Measurements from ENCODE around the gene MRPL10.

MRPL10 gene

GRCh38 chr17:47810901-47811635 lies 20.3 kb downstream of the MRPL10 start:
- no peak overlapping the region for H3K27ac ChIP-seq (ENCODE audit: low read length)
- no peaks in the 10 kb centered on the region; the same call in 1 of the 2 replicates for H4K20me1 ChIP-seq (ENCODE audit: insufficient read depth, low read length)
- no peaks in the 10 kb centered on the region for H3K9me3 ChIP-seq (ENCODE audit: insufficient read depth, low read length, severe bottlenecking)
- no peaks in the 10 kb centered on the region for H3K27me3 ChIP-seq (ENCODE audit: insufficient read depth, low read length, poor library complexity)
- no peak overlapping the region for H3K4me3 ChIP-seq (ENCODE audit: low read depth in 1 of 2, low read length in 2 of 2)
- peaks cover 67% of the 10 kb centered on the region for H3K36me3 ChIP-seq (ENCODE audit: insufficient read depth, low read length)
- no peak overlapping the region for H3K4me2 ChIP-seq (ENCODE audit: insufficient read depth, low read length)
- H2AFZ ChIP-seq (ENCODE audit: low read depth, low read length) = no peak overlapping the region
- TF ChIP-seq EZH2 (IDR thresholded peaks at IDR 0.05; ENCODE audit: borderline replicate concordance, low read depth, low read length, severe bottlenecking) (no peak), CTCF (IDR thresholded peaks at IDR 0.05; ENCODE audit: borderline replicate concordance, extremely low read depth, low read length, poor library complexity, severe bottlenecking) (no peak)
- H3K4me1 ChIP-seq (ENCODE audit: insufficient read depth, low read length) = no peaks in the 10 kb centered on the region
- no peak overlapping the region for H3K9ac ChIP-seq (ENCODE audit: low read depth, low read length)
- DNase-seq = no peak
- H3K79me2 ChIP-seq (ENCODE audit: insufficient read depth, low read length) = no peaks in the 10 kb centered on the region
- no peak for ATAC-seq (ENCODE audit: insufficient read depth, low read depth)

GRCh38 chr17:47810200-47810821 lies 21.0 kb downstream of the MRPL10 start:
- TF ChIP-seq CTCF (IDR thresholded peaks at IDR 0.05; ENCODE audit: borderline replicate concordance, extremely low read depth, low read length, poor library complexity, severe bottlenecking) = no peak
- no peak for TF ChIP-seq EZH2 (IDR thresholded peaks at IDR 0.05; ENCODE audit: borderline replicate concordance, low read depth, low read length, severe bottlenecking)
- Histone ChIP-seq H3K27me3 (ENCODE audit: insufficient read depth, low read length, poor library complexity) (no peaks in the 10 kb centered on the region), H4K20me1 (ENCODE audit: insufficient read depth, low read length) (no peaks in the 10 kb centered on the region; the same call in 1 of the 2 replicates), H3K79me2 (ENCODE audit: insufficient read depth, low read length) (no peaks in the 10 kb centered on the region), H3K27ac (ENCODE audit: low read length) (no peak overlapping the region), H3K9ac (ENCODE audit: low read depth, low read length) (no peak overlapping the region), H3K4me3 (ENCODE audit: low read depth in 1 of 2, low read length in 2 of 2) (no peak overlapping the region), H3K4me1 (ENCODE audit: insufficient read depth, low read length) (no peaks in the 10 kb centered on the region), H3K4me2 (ENCODE audit: insufficient read depth, low read length) (no peak overlapping the region), H3K36me3 (ENCODE audit: insufficient read depth, low read length) (peaks cover 59% of the 10 kb centered on the region), H3K9me3 (ENCODE audit: insufficient read depth, low read length, severe bottlenecking) (no peaks in the 10 kb centered on the region), H2AFZ (ENCODE audit: low read depth, low read length) (no peak overlapping the region)
- DNase-seq (no peak), ATAC-seq (ENCODE audit: insufficient read depth, low read depth) (no peak)

- Histone ChIP-seq H3K36me3 (ENCODE audit: insufficient read depth, low read length) (peaks cover 50% of the 10 kb centered on the region), H3K27me3 (ENCODE audit: insufficient read depth, low read length, poor library complexity) (no peaks in the 10 kb centered on the region), H3K9me3 (ENCODE audit: insufficient read depth, low read length, severe bottlenecking) (no peaks in the 10 kb centered on the region), H3K9ac (ENCODE audit: low read depth, low read length) (no peak overlapping the region), H3K4me3 (ENCODE audit: low read depth in 1 of 2, low read length in 2 of 2) (no peak overlapping the region), H3K4me2 (ENCODE audit: insufficient read depth, low read length) (no peak overlapping the region), H3K79me2 (ENCODE audit: insufficient read depth, low read length) (no peaks in the 10 kb centered on the region), H3K4me1 (ENCODE audit: insufficient read depth, low read length) (no peaks in the 10 kb centered on the region), H4K20me1 (ENCODE audit: insufficient read depth, low read length) (no peaks in the 10 kb centered on the region), H3K27ac (ENCODE audit: low read length) (no peak overlapping the region), H2AFZ (ENCODE audit: low read depth, low read length) (no peak overlapping the region)
- no peak for ATAC-seq (ENCODE audit: insufficient read depth, low read depth)
- no peak for TF ChIP-seq EZH2 (IDR thresholded peaks at IDR 0.05; ENCODE audit: borderline replicate concordance, low read depth, low read length, severe bottlenecking)
- TF ChIP-seq CTCF (IDR thresholded peaks at IDR 0.05; ENCODE audit: borderline replicate concordance, extremely low read depth, low read length, poor library complexity, severe bottlenecking) = no peak
- DNase-seq = no peak
These were observed 22.4 kb downstream of the MRPL10 start for GRCh38 chr17:47808830-47809480.

All from DND-41 (cell line).